Measurements from ENCODE around the gene NANOS1.
"Not testable (repeated sequence)": the region's sequence is repeated elsewhere in the genome, so short reads cannot be mapped to it uniquely, and the experiment has no call there.

Gene NANOS1

GRCh38 chr10:119026301-119027110, 3.0 kb upstream of the NANOS1 start:
- Mint-ChIP-seq H3K27me3 (ENCODE audit: low read depth) (peaks cover 24% of the 10 kb centered on the region), H3K4me1 (peaks cover 15% of the 10 kb centered on the region), H3K9me3 (no peaks in the 10 kb centered on the region), H3K4me3 (peak overlapping the region in 1 of 3 experiments; percentile 48), H3K36me3 (ENCODE audit: low read depth) (no peaks in the 10 kb centered on the region), H3K27ac (peak overlapping the region; percentile 4 to 24 (median 5))
- no peak for TF ChIP-seq CTCF (IDR thresholded peaks at IDR 0.05; ENCODE audit: unreplicated experiment in 3 of 3)

GRCh38 chr10:119028445-119028899, 1.0 kb upstream of the NANOS1 start:
- peaks cover 28% of the 10 kb centered on the region for H3K4me1 Mint-ChIP-seq
- not testable (repeated sequence) for H3K9me3 Mint-ChIP-seq; H3K36me3 Mint-ChIP-seq (ENCODE audit: low read depth); H3K27ac Mint-ChIP-seq
- H3K4me3 Mint-ChIP-seq, result peak overlapping the region; percentile 80 to 88 (median 88)
- peaks cover 20% of the 10 kb centered on the region for H3K27me3 Mint-ChIP-seq (ENCODE audit: low read depth)

- H3K4me3 Mint-ChIP-seq, result peak overlapping the region; percentile 80 to 88 (median 88)
- TF ChIP-seq CTCF (IDR thresholded peaks at IDR 0.05; ENCODE audit: unreplicated experiment in 3 of 3), result no peak
- peaks cover 28% of the 10 kb centered on the region for H3K4me1 Mint-ChIP-seq
- H3K27me3 Mint-ChIP-seq (ENCODE audit: low read depth), result peaks cover 16% of the 10 kb centered on the region
- no peak overlapping the region for H3K27ac Mint-ChIP-seq
- peaks cover 14% of the 10 kb centered on the region for H3K36me3 Mint-ChIP-seq (ENCODE audit: low read depth)
- no peaks in the 10 kb centered on the region for H3K9me3 Mint-ChIP-seq
Measured at GRCh38 chr10:119028900-119029612, 458 bp upstream of the NANOS1 start.

GRCh38 chr10:119030421-119031250, 1.1 kb downstream of the NANOS1 start:
- Mint-ChIP-seq H3K27ac (no peak overlapping the region), H3K9me3 (no peaks in the 10 kb centered on the region), H3K4me3 (peak overlapping the region; percentile 68 to 83 (median 81)), H3K4me1 (peaks cover 32% of the 10 kb centered on the region), H3K36me3 (ENCODE audit: low read depth) (peaks cover 22% of the 10 kb centered on the region), H3K27me3 (ENCODE audit: low read depth) (peaks cover 16% of the 10 kb centered on the region)
- no peak for TF ChIP-seq CTCF (IDR thresholded peaks at IDR 0.05; ENCODE audit: unreplicated experiment in 3 of 3)

GRCh38 chr10:119031496-119032059, 2.1 kb downstream of the NANOS1 start:
- Mint-ChIP-seq H3K9me3 (no peaks in the 10 kb centered on the region), H3K27ac (no peak overlapping the region), H3K27me3 (ENCODE audit: low read depth) (peaks cover 12% of the 10 kb centered on the region), H3K36me3 (ENCODE audit: low read depth) (peaks cover 27% of the 10 kb centered on the region), H3K4me1 (peaks cover 24% of the 10 kb centered on the region), H3K4me3 (peak overlapping the region; percentile 68 to 83 (median 81))
- TF ChIP-seq CTCF (IDR thresholded peaks at IDR 0.05; ENCODE audit: unreplicated experiment in 3 of 3), result no peak
